SK-N-SH (cell line): ENCODE data around the gene MAD1L1. TPM values are rescaled to one million over a fixed set of nuclear protein-coding genes. Genes with fewer than 3 reads are reported as not detected.

ENCODE experiments used
- CTCF ChIA-PET: fragments of 300-600, 350-600 bp; formaldehyde crosslinking; extraction: SDS; loops from one replicate; lab custom pipeline; 2021; lab: Yijun Ruan, JAX
- POLR2A ChIA-PET: fragments of 350-600 bp; sonication (Branson Sonifier 250); formaldehyde crosslinking; extraction: SDS; loops from one replicate; lab custom pipeline; 2020; ENCODE audit warnings: antibody characterized with exemption, inconsistent platforms; lab: Yijun Ruan, JAX
- DNase-seq: peaks from one replicate; pipeline ENCODE4 v3.0.0; 2012
- H2AFZ ChIP-seq: fragments of 200-600 bp; sonication (generic); 2 replicates; pipeline ENCODE4 v1.8.1; 2016; ENCODE audit warnings: antibody characterized with exemption, mild to moderate bottlenecking, low read depth
- H3F3A ChIP-seq: fragments of 200-600 bp; sonication (generic); replicated peaks from 2 replicates; pipeline ENCODE3; 2016; ENCODE audit warnings: antibody characterized with exemption, mild to moderate bottlenecking; ENCODE audit not compliant: insufficient read depth
- H3K27ac ChIP-seq, 2 experiments: fragments of 200-500 bp in 1 of 2; fragments of 200-600 bp in 1 of 2; sonication (Bioruptor generic) in 1 of 2; sonication (generic), shearing (Covaris generic) in 1 of 2; 2 replicates each; pipeline versions ENCODE4 v1.5.1 to v1.6.1; 2014 to 2016; ENCODE audit warnings: low read depth in 2 of 2, inconsistent platforms in 1 of 2, low read length in 1 of 2, mild to moderate bottlenecking in 1 of 2, mixed read lengths in 1 of 2
- H3K27me3 ChIP-seq: fragments of 200-600 bp; sonication (generic), shearing (Covaris generic); 2 replicates; pipeline ENCODE4 v1.6.1; 2016; ENCODE audit warnings: mixed run types; ENCODE audit not compliant: insufficient read depth
- H3K36me3 ChIP-seq, 2 experiments: fragments of 200-500 bp in 1 of 2; fragments of 200-600 bp in 1 of 2; sonication (Bioruptor generic) in 1 of 2; sonication (generic) in 1 of 2; replicated peaks in 1 of 2; 2 replicates each; pipeline versions ENCODE3 to v1.5.1; 2014 to 2016; ENCODE audit warnings: low read length in 1 of 2, mild to moderate bottlenecking in 1 of 2; ENCODE audit not compliant: insufficient read depth in 2 of 2, control insufficient read depth in 1 of 2
- H3K4me1 ChIP-seq, 2 experiments: fragments of 200-500 bp in 1 of 2; fragments of 200-600 bp in 1 of 2; sonication (Bioruptor generic) in 1 of 2; sonication (generic), shearing (Covaris generic) in 1 of 2; 2 replicates each; pipeline versions ENCODE4 v1.5.1 to v1.6.1; 2014 to 2016; ENCODE audit warnings: low read depth in 1 of 2, low read length in 1 of 2, mixed run types in 1 of 2; ENCODE audit not compliant: insufficient read depth in 2 of 2, control insufficient read depth in 1 of 2
- H3K4me2 ChIP-seq: fragments of 200-600 bp; sonication (generic), shearing (Covaris generic); 2 replicates; pipeline ENCODE4 v1.6.1; 2017; ENCODE audit warnings: mixed run types
- H3K4me3 ChIP-seq, 2 experiments: fragments of 200-500 bp in 1 of 2; fragments of 200-600 bp in 1 of 2; sonication (Bioruptor generic) in 1 of 2; sonication (generic), shearing (Covaris generic) in 1 of 2; 2 replicates each; pipeline versions ENCODE4 v1.5.1 to v1.8.1; 2014 to 2016; ENCODE audit warnings: low read depth in 2 of 2, inconsistent platforms in 1 of 2, low read length in 1 of 2, mild to moderate bottlenecking in 1 of 2, mixed read lengths in 1 of 2, moderate library complexity in 1 of 2
- H3K79me2 ChIP-seq: fragments of 200-600 bp; sonication (generic); 2 replicates; pipeline ENCODE4 v1.8.1; 2017; ENCODE audit warnings: mild to moderate bottlenecking; ENCODE audit not compliant: insufficient read depth
- H3K9ac ChIP-seq: fragments of 200-600 bp; sonication (generic); 2 replicates; pipeline ENCODE4 v1.6.1; 2017; ENCODE audit warnings: mixed run types
- H3K9me2 ChIP-seq: fragments of 200-600 bp; sonication (generic); 2 replicates; pipeline ENCODE4 v1.6.1; 2017; ENCODE audit warnings: mixed run types
- H3K9me3 ChIP-seq: fragments of 200-600 bp; sonication (generic); 2 replicates; pipeline ENCODE4 v1.6.1; 2017; ENCODE audit warnings: mixed run types, mild to moderate bottlenecking, moderate library complexity
- H4K20me1 ChIP-seq: fragments of 200-600 bp; sonication (generic); 2 replicates; pipeline ENCODE4 v1.6.1; 2017; ENCODE audit warnings: mild to moderate bottlenecking, mixed run types; ENCODE audit not compliant: insufficient read depth
- ELF1 ChIP-seq: IDR thresholded peaks from 2 replicates; pipeline ENCODE4 v1.4.0; 2012
- EP300 ChIP-seq, 2 experiments: IDR thresholded peaks; 2 replicates each; pipeline versions ENCODE4 v1.4.0 to v1.6.1; 2012; ENCODE audit warnings: borderline replicate concordance in 1 of 2, low read depth in 1 of 2, low read length in 1 of 2
- FOSL2 ChIP-seq: IDR thresholded peaks from 2 replicates; pipeline ENCODE4 v1.4.0; 2012; ENCODE audit warnings: low read depth, mild to moderate bottlenecking, moderate library complexity, borderline replicate concordance
- FOXJ3 ChIP-seq: sonication (generic); formaldehyde crosslinking; IDR thresholded peaks from 2 replicates; pipeline ENCODE4 v1.5.1; 2020; ENCODE audit warnings: mild to moderate bottlenecking, missing genetic modification reagents
- GATA2 ChIP-seq: sonication (generic); formaldehyde crosslinking; IDR thresholded peaks from 2 replicates; pipeline ENCODE4 v1.5.0; 2020; ENCODE audit warnings: mild to moderate bottlenecking, missing genetic modification reagents
- MEF2A ChIP-seq: IDR thresholded peaks from 2 replicates; pipeline ENCODE4 v1.4.0; 2012; ENCODE audit warnings: low read depth, borderline replicate concordance
- POLR2AphosphoS5 ChIP-seq: IDR thresholded peaks from 2 replicates; pipeline ENCODE4 v1.6.1; 2012; ENCODE audit warnings: low read depth, low read length
- RAD21 ChIP-seq: IDR thresholded peaks from 2 replicates; pipeline ENCODE4 v1.6.1; 2012; ENCODE audit warnings: mild to moderate bottlenecking, low read length
- RFX5 ChIP-seq: IDR thresholded peaks from 2 replicates; pipeline ENCODE4 v1.6.1; 2012; ENCODE audit warnings: mild to moderate bottlenecking, improper control_type of control experiment, low read length
- RXRA ChIP-seq: IDR thresholded peaks from 2 replicates; pipeline ENCODE4 v1.4.0; 2012; ENCODE audit warnings: low read depth, mild to moderate bottlenecking, borderline replicate concordance
- SMC3 ChIP-seq: IDR thresholded peaks from 2 replicates; pipeline ENCODE4 v1.6.1; 2012; ENCODE audit warnings: low read depth, low read length, improper control_type of control experiment
- TCF12 ChIP-seq: IDR thresholded peaks from 2 replicates; pipeline ENCODE4 v1.4.0; 2012
- ZBTB33 ChIP-seq: IDR thresholded peaks from 2 replicates; pipeline ENCODE4 v1.4.0; 2012; ENCODE audit warnings: low read depth, borderline replicate concordance
- WGBS: methylation state at CpG from one replicate; pipeline ENCODE4 v1.1.6; 2017; ENCODE audit warnings: low lambda C conversion rate; 5-methylcytosine and 5-hydroxymethylcytosine counted together
- polyA plus RNA-seq, 3 experiments: library from polyadenylated mRNA; depleted of rRNA; stranded (reverse); fragments of >200 nt; gene quantifications; 2 replicates each; pipeline ENCODE4 v1.2.3, GENCODE V29; 2012
- TF ChIP-seq, protein P1 (sequence below): IDR thresholded peaks from 2 replicates; pipeline ENCODE4 v1.4.0; 2012; ENCODE audit warnings: low read depth
- TF ChIP-seq, protein P2 (sequence below): fragments of 150-350 bp; IDR thresholded peaks from 2 replicates; pipeline ENCODE4 v1.6.1; 2016; ENCODE audit warnings: mild to moderate bottlenecking, low read depth, low read length
- TF ChIP-seq, protein P3 (sequence below): IDR thresholded peaks from 2 replicates; pipeline ENCODE4 v1.4.0; 2012; ENCODE audit warnings: low read depth, borderline replicate concordance
- TF ChIP-seq, protein P4 (sequence below): IDR thresholded peaks from 2 replicates; pipeline ENCODE4; 2012
- TF ChIP-seq, protein P5 (sequence below): fragments of 200-600 bp; sonication (generic); IDR thresholded peaks from 2 replicates; pipeline ENCODE4 v1.6.1; 2017; ENCODE audit warnings: antibody characterized with exemption, mild to moderate bottlenecking, moderate library complexity

MAD1L1 gene
- polyA plus RNA-seq, 1 of the 3 experiments (the other 2 are of a cell fraction): 46.2 TPM

- TF ChIP-seq GATA2 (CRISPR knock-in tag): no peak
- TF ChIP-seq FOXJ3 (CRISPR knock-in tag): no peak
- TF ChIP-seq, protein P1, sequence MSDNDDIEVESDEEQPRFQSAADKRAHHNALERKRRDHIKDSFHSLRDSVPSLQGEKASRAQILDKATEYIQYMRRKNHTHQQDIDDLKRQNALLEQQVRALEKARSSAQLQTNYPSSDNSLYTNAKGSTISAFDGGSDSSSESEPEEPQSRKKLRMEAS: no peak
- TF ChIP-seq ZBTB33: no peak
- no peak for TF ChIP-seq MEF2A
- no peak for TF ChIP-seq EP300 (IDR thresholded peaks at IDR 0.05; ENCODE audit: borderline replicate concordance in 1 of 2, low read depth in 1 of 2, low read length in 1 of 2)
- TF ChIP-seq TCF12: no peak
- TF ChIP-seq RFX5: no peak
These were observed 4.4 kb upstream of the MAD1L1 start (continued) for GRCh38 chr7:2237109-2237602.

GRCh38 chr7:2233926-2234325 is 1.2 kb upstream of the MAD1L1 start:
- peak overlapping the region in 1 of 2 experiments; percentile 10; a peak in 1 of 4 replicates for H3K27ac ChIP-seq
- H3K4me1 ChIP-seq: peaks cover 0 to 32% of the 10 kb centered on the region in 2 experiments; a peak in 1 of 4 replicates
- ChIA-PET CTCF (interaction anchor here (1.5 kb wide), 1 partner anchor 8 kb away, joined by 4 read pairs; the partner anchor contains the start of genes MRM2 and NUDT1), POLR2A (interaction anchor here (0.6 to 0.7 kb wide), 3 partner anchors 25 to 416 kb away, joined by 3 read pairs; no protein-coding TSS in a partner anchor)
- TF ChIP-seq ZBTB33: no peak
- no peak for TF ChIP-seq ELF1
- TF ChIP-seq, protein P2, sequence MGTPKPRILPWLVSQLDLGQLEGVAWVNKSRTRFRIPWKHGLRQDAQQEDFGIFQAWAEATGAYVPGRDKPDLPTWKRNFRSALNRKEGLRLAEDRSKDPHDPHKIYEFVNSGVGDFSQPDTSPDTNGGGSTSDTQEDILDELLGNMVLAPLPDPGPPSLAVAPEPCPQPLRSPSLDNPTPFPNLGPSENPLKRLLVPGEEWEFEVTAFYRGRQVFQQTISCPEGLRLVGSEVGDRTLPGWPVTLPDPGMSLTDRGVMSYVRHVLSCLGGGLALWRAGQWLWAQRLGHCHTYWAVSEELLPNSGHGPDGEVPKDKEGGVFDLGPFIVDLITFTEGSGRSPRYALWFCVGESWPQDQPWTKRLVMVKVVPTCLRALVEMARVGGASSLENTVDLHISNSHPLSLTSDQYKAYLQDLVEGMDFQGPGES: no peak
- TF ChIP-seq, protein P3, sequence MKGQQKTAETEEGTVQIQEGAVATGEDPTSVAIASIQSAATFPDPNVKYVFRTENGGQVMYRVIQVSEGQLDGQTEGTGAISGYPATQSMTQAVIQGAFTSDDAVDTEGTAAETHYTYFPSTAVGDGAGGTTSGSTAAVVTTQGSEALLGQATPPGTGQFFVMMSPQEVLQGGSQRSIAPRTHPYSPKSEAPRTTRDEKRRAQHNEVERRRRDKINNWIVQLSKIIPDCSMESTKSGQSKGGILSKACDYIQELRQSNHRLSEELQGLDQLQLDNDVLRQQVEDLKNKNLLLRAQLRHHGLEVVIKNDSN: no peak
- no peak for TF ChIP-seq RXRA
- no peak for TF ChIP-seq GATA2 (CRISPR knock-in tag)
- no peak for TF ChIP-seq MEF2A
- TF ChIP-seq, protein P4, sequence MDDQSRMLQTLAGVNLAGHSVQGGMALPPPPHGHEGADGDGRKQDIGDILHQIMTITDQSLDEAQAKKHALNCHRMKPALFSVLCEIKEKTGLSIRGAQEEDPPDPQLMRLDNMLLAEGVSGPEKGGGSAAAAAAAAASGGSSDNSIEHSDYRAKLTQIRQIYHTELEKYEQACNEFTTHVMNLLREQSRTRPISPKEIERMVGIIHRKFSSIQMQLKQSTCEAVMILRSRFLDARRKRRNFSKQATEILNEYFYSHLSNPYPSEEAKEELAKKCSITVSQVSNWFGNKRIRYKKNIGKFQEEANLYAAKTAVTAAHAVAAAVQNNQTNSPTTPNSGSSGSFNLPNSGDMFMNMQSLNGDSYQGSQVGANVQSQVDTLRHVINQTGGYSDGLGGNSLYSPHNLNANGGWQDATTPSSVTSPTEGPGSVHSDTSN: no peak
- no peak for TF ChIP-seq FOSL2
- no peak for TF ChIP-seq RFX5
- TF ChIP-seq SMC3: no peak
- TF ChIP-seq POLR2AphosphoS5: no peak
- TF ChIP-seq RAD21: no peak
- no peak for TF ChIP-seq TCF12
- TF ChIP-seq, protein P5, sequence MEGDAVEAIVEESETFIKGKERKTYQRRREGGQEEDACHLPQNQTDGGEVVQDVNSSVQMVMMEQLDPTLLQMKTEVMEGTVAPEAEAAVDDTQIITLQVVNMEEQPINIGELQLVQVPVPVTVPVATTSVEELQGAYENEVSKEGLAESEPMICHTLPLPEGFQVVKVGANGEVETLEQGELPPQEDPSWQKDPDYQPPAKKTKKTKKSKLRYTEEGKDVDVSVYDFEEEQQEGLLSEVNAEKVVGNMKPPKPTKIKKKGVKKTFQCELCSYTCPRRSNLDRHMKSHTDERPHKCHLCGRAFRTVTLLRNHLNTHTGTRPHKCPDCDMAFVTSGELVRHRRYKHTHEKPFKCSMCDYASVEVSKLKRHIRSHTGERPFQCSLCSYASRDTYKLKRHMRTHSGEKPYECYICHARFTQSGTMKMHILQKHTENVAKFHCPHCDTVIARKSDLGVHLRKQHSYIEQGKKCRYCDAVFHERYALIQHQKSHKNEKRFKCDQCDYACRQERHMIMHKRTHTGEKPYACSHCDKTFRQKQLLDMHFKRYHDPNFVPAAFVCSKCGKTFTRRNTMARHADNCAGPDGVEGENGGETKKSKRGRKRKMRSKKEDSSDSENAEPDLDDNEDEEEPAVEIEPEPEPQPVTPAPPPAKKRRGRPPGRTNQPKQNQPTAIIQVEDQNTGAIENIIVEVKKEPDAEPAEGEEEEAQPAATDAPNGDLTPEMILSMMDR: no peak
- H3K4me3 ChIP-seq: no peak overlapping the region
- H3K79me2 ChIP-seq: peaks cover 66% of the 10 kb centered on the region
- H3K36me3 ChIP-seq: peaks cover 55 to 57% of the 10 kb centered on the region in 2 experiments
- H3K4me2 ChIP-seq: no peak overlapping the region
- WGBS: 89% methylated on average over 3 of the region's 3 CpGs
- peaks cover 30% of the 10 kb centered on the region for H3F3A ChIP-seq
- no peaks in the 10 kb centered on the region for H3K27me3 ChIP-seq
- no peak overlapping the region for H2AFZ ChIP-seq
- H3K9ac ChIP-seq: no peak overlapping the region
- DNase-seq: no peak
- H3K9me3 ChIP-seq: no peaks in the 10 kb centered on the region
- H4K20me1 ChIP-seq: no peaks in the 10 kb centered on the region
- H3K9me2 ChIP-seq: no peaks in the 10 kb centered on the region
